ENCODE measurements around the gene TRPM5.
"Not testable (repeated sequence)": the region's sequence is repeated elsewhere in the genome, so short reads cannot be mapped to it uniquely, and the experiment has no call there.

The TRPM5 gene

DNA sequence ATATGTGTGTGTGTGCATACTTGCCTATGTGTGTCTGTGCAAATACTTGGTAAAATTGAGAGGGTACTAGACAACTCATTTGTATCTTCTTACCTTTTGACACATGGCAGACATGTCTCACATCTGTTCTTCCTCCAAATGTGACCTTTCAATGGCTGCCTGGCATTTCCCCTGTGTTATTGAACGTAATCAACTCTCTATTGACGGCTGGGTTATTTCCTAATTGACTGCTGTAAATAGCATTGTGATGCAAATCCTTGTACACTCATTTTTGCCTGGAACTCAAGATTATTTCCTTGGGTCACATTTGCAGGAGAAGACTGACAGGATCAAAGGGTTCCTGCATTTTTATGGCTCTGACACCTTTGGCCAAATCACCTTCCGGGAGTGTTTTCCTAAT, 37.9 kb upstream of the TRPM5 start:
- Histone ChIP-seq H3K27ac (no peak overlapping the region), H3K4me3 (no peak overlapping the region)
- no peak for DNase-seq (ENCODE audit: low spot score)
- TF ChIP-seq, protein P1, sequence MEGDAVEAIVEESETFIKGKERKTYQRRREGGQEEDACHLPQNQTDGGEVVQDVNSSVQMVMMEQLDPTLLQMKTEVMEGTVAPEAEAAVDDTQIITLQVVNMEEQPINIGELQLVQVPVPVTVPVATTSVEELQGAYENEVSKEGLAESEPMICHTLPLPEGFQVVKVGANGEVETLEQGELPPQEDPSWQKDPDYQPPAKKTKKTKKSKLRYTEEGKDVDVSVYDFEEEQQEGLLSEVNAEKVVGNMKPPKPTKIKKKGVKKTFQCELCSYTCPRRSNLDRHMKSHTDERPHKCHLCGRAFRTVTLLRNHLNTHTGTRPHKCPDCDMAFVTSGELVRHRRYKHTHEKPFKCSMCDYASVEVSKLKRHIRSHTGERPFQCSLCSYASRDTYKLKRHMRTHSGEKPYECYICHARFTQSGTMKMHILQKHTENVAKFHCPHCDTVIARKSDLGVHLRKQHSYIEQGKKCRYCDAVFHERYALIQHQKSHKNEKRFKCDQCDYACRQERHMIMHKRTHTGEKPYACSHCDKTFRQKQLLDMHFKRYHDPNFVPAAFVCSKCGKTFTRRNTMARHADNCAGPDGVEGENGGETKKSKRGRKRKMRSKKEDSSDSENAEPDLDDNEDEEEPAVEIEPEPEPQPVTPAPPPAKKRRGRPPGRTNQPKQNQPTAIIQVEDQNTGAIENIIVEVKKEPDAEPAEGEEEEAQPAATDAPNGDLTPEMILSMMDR (IDR thresholded peaks at IDR 0.05), result no peak

DNA sequence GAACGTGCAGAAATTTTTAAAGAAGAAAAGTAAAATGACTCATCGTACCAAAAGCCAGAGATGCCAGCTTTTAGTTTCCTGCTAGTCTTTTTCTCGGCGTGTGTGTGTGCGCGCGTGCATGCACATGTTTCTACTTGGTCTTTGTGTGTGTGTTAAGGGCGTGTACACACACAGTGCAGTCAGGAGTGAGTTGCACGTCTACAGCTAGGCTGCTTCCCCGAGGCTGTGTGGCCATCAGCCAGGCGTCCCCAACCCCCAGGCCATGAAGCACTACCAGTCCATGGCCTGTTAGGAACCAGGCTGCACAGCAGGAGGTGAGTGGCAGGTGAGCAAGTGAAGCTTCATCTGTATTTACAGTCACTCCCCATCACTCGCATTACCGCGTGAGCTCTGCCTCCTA, 36.9 kb upstream of the TRPM5 start:
- Histone ChIP-seq H3K4me3 (no peak overlapping the region), H3K27ac (peak overlapping the region in 1 of 2 donors; percentile 48)

DNA sequence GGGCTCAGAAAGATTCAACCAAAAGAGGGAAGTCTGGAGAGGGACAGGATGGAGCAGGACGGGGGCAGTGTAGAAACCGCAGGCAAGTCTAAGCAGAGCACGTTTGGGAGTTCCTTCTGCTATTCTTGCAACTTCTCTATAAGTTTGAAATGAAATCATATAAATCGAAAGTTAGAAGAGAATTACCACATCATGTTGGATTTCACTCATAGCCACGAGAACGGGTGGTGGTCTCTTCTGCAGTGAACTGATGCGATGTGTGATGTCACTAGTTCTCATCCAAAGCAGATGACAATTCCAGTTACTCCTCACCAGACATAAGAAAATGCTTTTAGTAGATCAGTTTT, 36.5 kb upstream of the TRPM5 start:
- Histone ChIP-seq H3K27ac (peak overlapping the region in 1 of 2 donors; percentile 48), H3K4me3 (no peak overlapping the region)
- DNase-seq (ENCODE audit: low spot score), result no peak
- TF ChIP-seq, protein P1 (IDR thresholded peaks at IDR 0.05), result no peak

More for the DNA sequence above, 36.9 kb upstream of the TRPM5 start:
- no peak for DNase-seq (ENCODE audit: low spot score)
- TF ChIP-seq, protein P1 (IDR thresholded peaks at IDR 0.05), result no peak

DNA sequence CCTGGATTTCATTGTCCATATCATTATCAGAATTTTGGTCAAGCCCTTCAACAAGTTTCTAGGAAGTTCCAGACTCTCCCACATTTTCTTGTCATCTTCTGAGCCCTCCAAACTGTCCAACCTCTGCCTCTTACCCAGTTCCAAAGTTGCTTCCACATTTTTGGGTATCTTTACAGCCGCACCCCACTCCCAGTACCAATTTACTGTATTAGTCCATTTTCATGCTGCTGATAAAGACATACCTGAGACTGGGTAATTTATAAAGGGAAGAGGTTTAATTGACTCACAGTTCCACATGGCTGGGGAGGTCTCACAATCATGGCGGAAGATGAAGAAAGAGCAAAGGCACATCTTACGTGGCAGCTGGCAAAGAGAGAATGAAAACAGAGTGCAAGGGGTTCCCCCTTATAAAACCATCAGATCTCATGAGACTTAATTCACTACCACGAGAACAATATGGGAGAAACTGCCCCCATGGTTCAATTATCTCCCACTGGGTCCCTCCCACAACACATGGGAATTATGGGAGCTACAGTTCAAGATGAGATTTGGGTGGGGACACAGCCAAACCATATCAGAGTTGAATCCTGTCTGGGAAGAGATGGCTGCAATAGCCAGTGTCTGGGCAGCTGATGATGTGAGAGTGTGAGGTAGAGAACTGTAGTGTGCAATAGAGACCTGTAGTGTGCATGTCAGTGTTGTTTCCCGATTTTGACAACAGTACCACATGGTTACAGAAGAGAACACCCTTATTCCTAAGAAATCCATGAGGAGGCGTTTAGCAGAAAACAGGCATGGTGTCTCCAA, 36.0 kb upstream of the TRPM5 start:
- not testable (repeated sequence) for H3K27ac ChIP-seq; H3K4me3 ChIP-seq; DNase-seq (ENCODE audit: low spot score)

DNA sequence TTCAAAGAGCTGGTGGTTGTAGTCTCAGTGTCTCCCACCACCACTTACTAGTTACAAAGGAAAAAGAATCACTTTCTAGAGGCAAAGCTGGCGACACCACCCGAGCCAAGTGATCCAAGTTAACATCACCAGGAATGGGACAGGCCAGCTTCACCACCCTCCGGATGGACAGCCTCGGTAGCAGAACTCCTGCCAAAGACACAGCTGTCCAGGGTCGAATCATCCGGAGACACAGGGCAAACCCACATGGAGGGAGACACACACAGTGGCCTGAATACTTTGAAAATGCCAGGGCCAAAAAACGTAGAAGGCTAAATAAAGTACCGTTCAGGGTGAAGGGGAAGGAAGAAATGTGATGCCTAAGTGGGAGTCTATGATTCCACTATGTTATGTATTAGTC, 33.6 kb upstream of the TRPM5 start:
- H3K27ac ChIP-seq, result no peak overlapping the region

DNA sequence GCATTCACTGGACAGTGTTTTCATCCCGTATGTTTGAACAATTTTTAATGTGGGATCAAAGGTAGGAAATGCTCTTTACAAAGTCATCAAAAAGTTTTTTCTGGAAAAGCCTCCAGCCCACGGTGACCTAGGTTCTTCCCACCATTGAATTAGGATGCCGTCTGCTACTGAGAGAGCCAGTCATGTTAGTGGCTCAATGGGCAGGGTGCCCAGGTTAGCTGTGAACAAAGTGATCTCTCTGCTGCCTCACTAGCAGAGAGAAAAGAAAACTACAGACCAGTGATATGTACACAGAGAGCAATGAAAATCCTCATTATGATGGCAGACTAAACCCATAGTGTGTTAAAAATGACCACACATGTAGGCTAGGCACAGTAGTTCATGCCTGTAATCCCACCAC, 32.9 kb upstream of the TRPM5 start:
- H3K4me3 ChIP-seq, result no peak overlapping the region
- no peak for DNase-seq (ENCODE audit: low spot score)
- TF ChIP-seq, protein P1 (IDR thresholded peaks at IDR 0.05), result no peak
- H3K27ac ChIP-seq, result no peak overlapping the region

More for the DNA sequence above, 33.6 kb upstream of the TRPM5 start:
- DNase-seq (ENCODE audit: low spot score), result no peak
- no peak overlapping the region for H3K4me3 ChIP-seq
- TF ChIP-seq, protein P1 (IDR thresholded peaks at IDR 0.05), result no peak

DNA sequence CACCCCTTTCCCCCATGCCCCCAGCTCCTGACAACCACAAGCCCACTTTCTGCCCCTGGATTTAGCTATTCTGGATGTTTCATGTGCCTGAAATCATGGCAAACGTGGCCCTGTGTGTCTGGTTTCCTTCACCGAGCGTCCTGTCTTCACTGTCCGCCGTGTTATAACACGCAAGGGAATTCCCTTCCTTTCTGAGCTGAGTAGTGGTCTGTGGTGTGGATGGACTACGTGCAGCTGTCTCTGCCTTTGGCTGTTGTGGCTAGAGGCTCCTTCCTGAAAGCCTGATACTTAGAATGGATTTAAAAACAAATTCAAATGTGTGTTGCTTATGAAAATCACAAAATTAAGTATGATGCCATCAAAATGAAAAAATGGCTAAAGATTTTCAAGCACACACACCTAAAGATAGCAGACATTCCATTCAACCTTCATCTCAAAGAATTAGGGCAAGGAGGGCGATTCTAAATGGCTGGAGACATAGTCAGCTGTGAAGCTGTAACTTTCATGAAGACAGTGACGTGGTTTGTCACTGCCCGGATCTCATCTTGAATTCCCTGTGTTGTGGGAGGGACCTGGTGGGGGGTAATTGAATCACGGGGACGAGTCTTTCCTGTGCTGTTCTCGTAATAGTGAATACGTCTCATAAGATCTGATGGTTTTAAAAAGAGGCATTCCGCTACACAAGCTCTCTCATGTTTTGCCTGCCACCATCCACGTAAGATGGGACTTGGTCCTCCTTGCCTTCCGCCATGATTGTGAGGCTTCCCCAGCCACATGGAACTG, 31.0 kb upstream of the TRPM5 start:
- TF ChIP-seq, protein P1 (IDR thresholded peaks at IDR 0.05), result no peak
- no peak for DNase-seq (ENCODE audit: low spot score)
- Histone ChIP-seq H3K27ac (no peak overlapping the region), H3K4me3 (no peak overlapping the region)

Measured in coronary artery (tissue), 2 donors.